Adrenal gland (tissue), 5 donors: ENCODE data around the gene LOC128125822.

Experiments
- POLR2A ChIP-seq, 2 donors: fragments of 450-650 bp; IDR thresholded peaks; one replicate each; pipeline ENCODE4 v1.6.1; 2017; ENCODE audit warnings: antibody characterized with exemption in 2 of 2, mild to moderate bottlenecking in 2 of 2, moderate library complexity in 1 of 2
- TF ChIP-seq, protein P1 (sequence below), 6 experiments: fragments of 450-650 bp in 4 of 6; fragments of 200-600 bp in 2 of 6; sonication (generic) in 1 of 6; IDR thresholded peaks; 1 replicate in 5 of 6; 2 replicates in 1 of 6; pipeline versions ENCODE4 v1.5.1 to v1.8.0; 2016 to 2021; ENCODE audit warnings: antibody characterized with exemption in 6 of 6, mild to moderate bottlenecking in 2 of 6, moderate library complexity in 1 of 6
- donor health status: DM: no; HTN: no; CAD: no.

DNA sequence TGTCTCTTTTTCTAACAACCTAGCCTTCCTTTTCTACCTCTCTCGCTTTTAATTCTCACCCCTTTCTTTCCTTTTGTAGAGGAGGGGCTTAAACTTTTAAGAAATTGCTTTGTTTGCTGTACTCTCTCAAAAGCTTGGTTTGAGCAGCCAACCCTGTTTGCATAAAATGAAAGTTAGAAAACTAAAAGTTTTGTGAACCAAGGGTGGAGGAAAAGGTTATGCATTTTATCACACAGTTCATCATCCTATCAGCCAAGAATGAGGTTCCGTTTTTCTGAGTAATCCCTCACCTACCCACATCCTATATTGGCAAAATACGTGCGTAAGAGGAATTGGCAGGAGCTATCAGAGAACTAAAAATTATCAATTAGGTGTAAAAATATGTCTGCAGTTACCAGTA, 42.8 kb upstream of the LOC128125822 start:
- no peak for TF ChIP-seq POLR2A (IDR thresholded peaks at IDR 0.05)
- TF ChIP-seq, protein P1, sequence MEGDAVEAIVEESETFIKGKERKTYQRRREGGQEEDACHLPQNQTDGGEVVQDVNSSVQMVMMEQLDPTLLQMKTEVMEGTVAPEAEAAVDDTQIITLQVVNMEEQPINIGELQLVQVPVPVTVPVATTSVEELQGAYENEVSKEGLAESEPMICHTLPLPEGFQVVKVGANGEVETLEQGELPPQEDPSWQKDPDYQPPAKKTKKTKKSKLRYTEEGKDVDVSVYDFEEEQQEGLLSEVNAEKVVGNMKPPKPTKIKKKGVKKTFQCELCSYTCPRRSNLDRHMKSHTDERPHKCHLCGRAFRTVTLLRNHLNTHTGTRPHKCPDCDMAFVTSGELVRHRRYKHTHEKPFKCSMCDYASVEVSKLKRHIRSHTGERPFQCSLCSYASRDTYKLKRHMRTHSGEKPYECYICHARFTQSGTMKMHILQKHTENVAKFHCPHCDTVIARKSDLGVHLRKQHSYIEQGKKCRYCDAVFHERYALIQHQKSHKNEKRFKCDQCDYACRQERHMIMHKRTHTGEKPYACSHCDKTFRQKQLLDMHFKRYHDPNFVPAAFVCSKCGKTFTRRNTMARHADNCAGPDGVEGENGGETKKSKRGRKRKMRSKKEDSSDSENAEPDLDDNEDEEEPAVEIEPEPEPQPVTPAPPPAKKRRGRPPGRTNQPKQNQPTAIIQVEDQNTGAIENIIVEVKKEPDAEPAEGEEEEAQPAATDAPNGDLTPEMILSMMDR (IDR thresholded peaks at IDR 0.05): no peak
